ENCODE results near the gene CTNNBIP1.

CTNNBIP1 gene

GRCh38 chr1:9855186-9855585, 54.9 kb downstream of the CTNNBIP1 start:
- no peak overlapping the region for H3K23ac ChIP-seq (ENCODE audit: low read length in 2 of 2)
- no peak overlapping the region for H3K27ac ChIP-seq (ENCODE audit: low read length, poor library complexity, severe bottlenecking)
- peaks cover 18% of the 10 kb centered on the region for H3K4me1 ChIP-seq (ENCODE audit: control insufficient read depth, insufficient read depth, low read depth, low read length)
- H4K91ac ChIP-seq (ENCODE audit: low read length): no peak overlapping the region
- H3K9me3 ChIP-seq (ENCODE audit: control insufficient read depth, low read length): peaks cover 7% of the 10 kb centered on the region
- no peak overlapping the region for H2BK12ac ChIP-seq (ENCODE audit: low read length in 2 of 2)
- no peak overlapping the region for H2BK120ac ChIP-seq (ENCODE audit: low read depth, low read length)
- H3K18ac ChIP-seq (ENCODE audit: low read depth in 1 of 2, low read length in 2 of 2): no peak overlapping the region
- H3K4me3 ChIP-seq (ENCODE audit: insufficient read depth in 1 of 2, low read depth in 1 of 2, low read length in 2 of 2): no peak overlapping the region
- no peak overlapping the region for H3K4me2 ChIP-seq (ENCODE audit: low read length, poor library complexity, severe bottlenecking)
- no peak overlapping the region for H3K14ac ChIP-seq (ENCODE audit: low read length in 2 of 2)
- H3K79me1 ChIP-seq (replicated peaks; ENCODE audit: low read length, poor library complexity, severe bottlenecking): no peaks in the 10 kb centered on the region
- H2AFZ ChIP-seq (ENCODE audit: low read depth, low read length): no peak overlapping the region
- no peaks in the 10 kb centered on the region for H3K27me3 ChIP-seq (ENCODE audit: control insufficient read depth in 1 of 2, insufficient read depth in 1 of 2, low read length in 2 of 2)
- H3K36me3 ChIP-seq (ENCODE audit: control insufficient read depth in 1 of 2, insufficient read depth in 2 of 2, low read depth in 1 of 2, low read length in 2 of 2): peaks cover 0 to 14% of the 10 kb centered on the region in 2 experiments
- H2BK5ac ChIP-seq (ENCODE audit: low read depth, low read length, poor library complexity, severe bottlenecking): no peak overlapping the region
- H2BK15ac ChIP-seq (ENCODE audit: low read depth, poor library complexity, severe bottlenecking): no peak overlapping the region
- no peak overlapping the region for H2AK5ac ChIP-seq (ENCODE audit: low read length, severe bottlenecking)
- no peak overlapping the region for H4K8ac ChIP-seq (ENCODE audit: low read length)
- DNase-seq: no peak
- no peak overlapping the region for H3K9ac ChIP-seq (ENCODE audit: low read length)
- H3K4ac ChIP-seq (ENCODE audit: low read depth in 1 of 2, low read length in 2 of 2): no peak overlapping the region
- no CpG with 5 or more reads among the region's 1 CpG for WGBS

GRCh38 chr1:9853249-9853595, 56.8 kb downstream of the CTNNBIP1 start:
- H3K27me3 ChIP-seq (ENCODE audit: control insufficient read depth in 1 of 2, insufficient read depth in 1 of 2, low read length in 2 of 2): no peaks in the 10 kb centered on the region
- no peak overlapping the region for H4K91ac ChIP-seq (ENCODE audit: low read length)
- no peak for DNase-seq
- peaks cover 2% of the 10 kb centered on the region for H3K79me1 ChIP-seq (replicated peaks; ENCODE audit: low read length, poor library complexity, severe bottlenecking)
- H3K4me1 ChIP-seq (ENCODE audit: control insufficient read depth, insufficient read depth, low read depth, low read length): peaks cover 11% of the 10 kb centered on the region
- no peak overlapping the region for H3K4me2 ChIP-seq (ENCODE audit: low read length, poor library complexity, severe bottlenecking)
- H2BK12ac ChIP-seq (ENCODE audit: low read length in 2 of 2): no peak overlapping the region
- peaks cover 7% of the 10 kb centered on the region for H3K9me3 ChIP-seq (ENCODE audit: control insufficient read depth, low read length)
- H3K4me3 ChIP-seq (ENCODE audit: insufficient read depth in 1 of 2, low read depth in 1 of 2, low read length in 2 of 2): no peak overlapping the region
- H2BK15ac ChIP-seq (ENCODE audit: low read depth, poor library complexity, severe bottlenecking): no peak overlapping the region
- no peak overlapping the region for H3K9ac ChIP-seq (ENCODE audit: low read length)
- H2BK120ac ChIP-seq (ENCODE audit: low read depth, low read length): no peak overlapping the region
- WGBS: 90% methylated on average over 4 of the region's 4 CpGs
- H3K18ac ChIP-seq (ENCODE audit: low read depth in 1 of 2, low read length in 2 of 2): no peak overlapping the region
- H3K27ac ChIP-seq (ENCODE audit: low read length, poor library complexity, severe bottlenecking): no peak overlapping the region
- H3K4ac ChIP-seq (ENCODE audit: low read depth in 1 of 2, low read length in 2 of 2): no peak overlapping the region
- no peak overlapping the region for H2AFZ ChIP-seq (ENCODE audit: low read depth, low read length)
- peaks cover 0 to 27% of the 10 kb centered on the region in 2 experiments for H3K36me3 ChIP-seq (ENCODE audit: control insufficient read depth in 1 of 2, insufficient read depth in 2 of 2, low read depth in 1 of 2, low read length in 2 of 2)
- H2BK5ac ChIP-seq (ENCODE audit: low read depth, low read length, poor library complexity, severe bottlenecking): no peak overlapping the region
- H4K8ac ChIP-seq (ENCODE audit: low read length): no peak overlapping the region
- no peak overlapping the region for H3K14ac ChIP-seq (ENCODE audit: low read length in 2 of 2)
- no peak overlapping the region for H2AK5ac ChIP-seq (ENCODE audit: low read length, severe bottlenecking)
- no peak overlapping the region for H3K23ac ChIP-seq (ENCODE audit: low read length in 2 of 2)

GRCh38 chr1:9852410-9853248, 57.4 kb downstream of the CTNNBIP1 start:
- Histone ChIP-seq H3K4me3 (ENCODE audit: insufficient read depth in 1 of 2, low read depth in 1 of 2, low read length in 2 of 2) (no peak overlapping the region), H3K27me3 (ENCODE audit: control insufficient read depth in 1 of 2, insufficient read depth in 1 of 2, low read length in 2 of 2) (no peaks in the 10 kb centered on the region), H2BK12ac (ENCODE audit: low read length in 2 of 2) (no peak overlapping the region), H3K27ac (ENCODE audit: low read length, poor library complexity, severe bottlenecking) (no peak overlapping the region), H2BK15ac (ENCODE audit: low read depth, poor library complexity, severe bottlenecking) (no peak overlapping the region), H3K4ac (ENCODE audit: low read depth in 1 of 2, low read length in 2 of 2) (no peak overlapping the region), H2BK5ac (ENCODE audit: low read depth, low read length, poor library complexity, severe bottlenecking) (no peak overlapping the region), H3K23ac (ENCODE audit: low read length in 2 of 2) (no peak overlapping the region), H3K9ac (ENCODE audit: low read length) (no peak overlapping the region), H3K4me2 (ENCODE audit: low read length, poor library complexity, severe bottlenecking) (no peak overlapping the region), H3K18ac (ENCODE audit: low read depth in 1 of 2, low read length in 2 of 2) (no peak overlapping the region), H3K36me3 (ENCODE audit: control insufficient read depth in 1 of 2, insufficient read depth in 2 of 2, low read depth in 1 of 2, low read length in 2 of 2) (peaks cover 0 to 22% of the 10 kb centered on the region in 2 experiments), H4K91ac (ENCODE audit: low read length) (no peak overlapping the region), H3K79me1 (replicated peaks; ENCODE audit: low read length, poor library complexity, severe bottlenecking) (peaks cover 2% of the 10 kb centered on the region), H2BK120ac (ENCODE audit: low read depth, low read length) (no peak overlapping the region), H3K9me3 (ENCODE audit: control insufficient read depth, low read length) (peaks cover 7% of the 10 kb centered on the region), H2AFZ (ENCODE audit: low read depth, low read length) (no peak overlapping the region), H3K14ac (ENCODE audit: low read length in 2 of 2) (no peak overlapping the region), H2AK5ac (ENCODE audit: low read length, severe bottlenecking) (no peak overlapping the region), H3K4me1 (ENCODE audit: control insufficient read depth, insufficient read depth, low read depth, low read length) (peaks cover 11% of the 10 kb centered on the region), H4K8ac (ENCODE audit: low read length) (no peak overlapping the region)
- WGBS: 85% methylated on average over 12 of the region's 12 CpGs
- DNase-seq: peak; percentile 74

GRCh38 chr1:9852004-9852403, 58.1 kb downstream of the CTNNBIP1 start:
- Histone ChIP-seq H3K4me3 (ENCODE audit: insufficient read depth in 1 of 2, low read depth in 1 of 2, low read length in 2 of 2) (no peak overlapping the region), H3K14ac (ENCODE audit: low read length in 2 of 2) (no peak overlapping the region), H3K79me1 (replicated peaks; ENCODE audit: low read length, poor library complexity, severe bottlenecking) (peaks cover 2% of the 10 kb centered on the region), H3K23ac (ENCODE audit: low read length in 2 of 2) (no peak overlapping the region), H3K27ac (ENCODE audit: low read length, poor library complexity, severe bottlenecking) (no peak overlapping the region), H3K4me1 (ENCODE audit: control insufficient read depth, insufficient read depth, low read depth, low read length) (peaks cover 12% of the 10 kb centered on the region), H3K27me3 (ENCODE audit: control insufficient read depth in 1 of 2, insufficient read depth in 1 of 2, low read length in 2 of 2) (no peaks in the 10 kb centered on the region), H2AFZ (ENCODE audit: low read depth, low read length) (no peak overlapping the region), H2BK5ac (ENCODE audit: low read depth, low read length, poor library complexity, severe bottlenecking) (no peak overlapping the region), H3K4ac (ENCODE audit: low read depth in 1 of 2, low read length in 2 of 2) (no peak overlapping the region), H4K8ac (ENCODE audit: low read length) (no peak overlapping the region), H2BK12ac (ENCODE audit: low read length in 2 of 2) (no peak overlapping the region), H3K18ac (ENCODE audit: low read depth in 1 of 2, low read length in 2 of 2) (no peak overlapping the region), H3K9me3 (ENCODE audit: control insufficient read depth, low read length) (peaks cover 7% of the 10 kb centered on the region), H4K91ac (ENCODE audit: low read length) (no peak overlapping the region), H3K36me3 (ENCODE audit: control insufficient read depth in 1 of 2, insufficient read depth in 2 of 2, low read depth in 1 of 2, low read length in 2 of 2) (peaks cover 0 to 20% of the 10 kb centered on the region in 2 experiments), H2BK15ac (ENCODE audit: low read depth, poor library complexity, severe bottlenecking) (no peak overlapping the region), H2BK120ac (ENCODE audit: low read depth, low read length) (no peak overlapping the region), H3K4me2 (ENCODE audit: low read length, poor library complexity, severe bottlenecking) (no peak overlapping the region), H2AK5ac (ENCODE audit: low read length, severe bottlenecking) (peak overlapping the region; percentile 19), H3K9ac (ENCODE audit: low read length) (no peak overlapping the region)
- DNase-seq: no peak
- WGBS: 92% methylated on average over 8 of the region's 8 CpGs
